NCI-H1092 (cell line): ENCODE results near the gene ZNF230.

Experiments used
- DNase-seq: peaks from one replicate; lab custom pipeline; 2025; lab: John Stamatoyannopoulos, UW

ZNF230 gene

GRCh38 chr19:44042147-44042546, 39.4 kb downstream of the ZNF230 start:
- DNase-seq: no peak

DNA sequence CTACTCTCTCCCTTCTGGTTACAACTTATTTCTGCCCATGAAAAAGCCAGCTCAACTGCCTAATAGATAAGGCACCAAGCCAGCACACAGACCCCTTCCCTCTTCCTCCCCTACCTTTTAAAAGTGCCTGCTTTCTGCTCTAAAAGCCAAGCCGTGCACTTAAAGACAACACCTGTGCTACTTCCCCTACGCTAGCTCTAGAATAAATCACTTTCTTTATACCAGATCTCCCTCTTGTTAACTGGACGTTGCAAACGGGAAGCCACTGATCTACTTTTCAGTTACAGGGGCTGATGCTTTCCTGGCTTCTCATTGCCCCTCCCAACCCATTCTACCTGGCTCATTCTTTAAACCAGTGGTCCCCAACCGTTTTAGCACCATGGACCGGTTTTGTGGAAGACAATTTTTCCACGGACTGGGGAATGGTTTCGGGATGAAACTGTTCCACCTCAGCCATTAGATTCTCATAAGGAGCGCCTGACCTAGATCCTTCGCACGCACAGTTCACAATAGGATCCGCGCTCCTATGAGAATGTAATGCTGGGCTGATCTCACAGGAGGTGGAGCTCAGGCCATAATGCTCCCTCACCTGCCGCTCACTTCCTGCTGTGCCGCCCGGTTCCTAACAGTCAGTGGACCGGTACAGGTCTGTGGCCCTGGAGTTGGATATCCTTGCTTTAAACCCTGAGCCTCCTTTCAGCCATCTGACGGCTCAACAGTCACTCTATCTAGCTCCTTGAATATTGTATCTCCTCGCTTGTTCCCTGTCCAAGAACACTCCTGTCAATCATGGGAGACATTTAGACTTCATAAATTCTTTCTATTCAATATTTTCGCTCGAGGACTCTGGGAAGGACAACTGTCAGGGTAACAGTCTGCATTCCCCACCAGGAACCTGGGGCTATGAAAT, 48.2 kb downstream of the ZNF230 start:
- no peak for DNase-seq

GRCh38 chr19:44051650-44052402, 49.1 kb downstream of the ZNF230 start, which contains the start of gene ZNF223:
TSS of gene ZNF223 (plus strand) at chr19:44052036. CDS start at chr19:44055177, 3,141 bp downstream.
- peak; percentile 90 for DNase-seq

- no peak for DNase-seq
Observed at GRCh38 chr19:44055870-44056269, 53.1 kb downstream of the ZNF230 start.

DNA sequence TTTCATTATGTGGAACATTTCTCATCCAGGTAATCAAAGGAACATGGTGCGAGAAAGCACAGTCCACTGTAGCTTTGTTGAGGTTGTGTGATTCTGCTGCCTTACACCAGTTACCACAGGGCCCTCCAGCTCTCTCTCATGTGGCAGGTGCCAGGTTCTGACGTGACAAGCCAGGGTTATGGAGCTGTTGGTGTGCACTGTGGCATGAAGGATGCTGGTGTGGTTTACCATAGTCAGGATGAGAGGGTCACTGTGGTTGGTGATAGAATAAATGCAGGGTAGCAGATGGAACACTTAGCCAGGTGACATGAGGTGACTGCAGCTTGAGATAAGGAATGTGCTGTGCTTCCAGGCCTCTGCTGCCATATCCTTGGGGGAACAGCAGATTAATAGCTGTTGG, 56.5 kb downstream of the ZNF230 start:
- no peak for DNase-seq

GRCh38 chr19:44061038-44061437, 58.3 kb downstream of the ZNF230 start:
- DNase-seq: no peak
